SK-N-SH (cell line): ENCODE data around the gene RPP25. TPM values are rescaled to one million over a fixed set of nuclear protein-coding genes. Genes with fewer than 3 reads are reported as not detected.
A peak's percentile ranks its signal among the peaks of the same experiment; 100 is the strongest.

Experiments
- CTCF ChIA-PET: fragments of 300-600, 350-600 bp; formaldehyde crosslinking; extraction: SDS; loops from one replicate; lab custom pipeline; 2021; lab: Yijun Ruan, JAX
- POLR2A ChIA-PET: fragments of 350-600 bp; sonication (Branson Sonifier 250); formaldehyde crosslinking; extraction: SDS; loops from one replicate; lab custom pipeline; 2020; ENCODE audit warnings: antibody characterized with exemption, inconsistent platforms; lab: Yijun Ruan, JAX
- DNase-seq: peaks from one replicate; pipeline ENCODE4 v3.0.0; 2012
- H2AFZ ChIP-seq: fragments of 200-600 bp; sonication (generic); 2 replicates; pipeline ENCODE4 v1.8.1; 2016; ENCODE audit warnings: antibody characterized with exemption, mild to moderate bottlenecking, low read depth
- H3F3A ChIP-seq: fragments of 200-600 bp; sonication (generic); replicated peaks from 2 replicates; pipeline ENCODE3; 2016; ENCODE audit warnings: antibody characterized with exemption, mild to moderate bottlenecking; ENCODE audit not compliant: insufficient read depth
- H3K27ac ChIP-seq, 2 experiments: fragments of 200-500 bp in 1 of 2; fragments of 200-600 bp in 1 of 2; sonication (Bioruptor generic) in 1 of 2; sonication (generic), shearing (Covaris generic) in 1 of 2; 2 replicates each; pipeline versions ENCODE4 v1.5.1 to v1.6.1; 2014 to 2016; ENCODE audit warnings: low read depth in 2 of 2, inconsistent platforms in 1 of 2, low read length in 1 of 2, mild to moderate bottlenecking in 1 of 2, mixed read lengths in 1 of 2
- H3K27me3 ChIP-seq: fragments of 200-600 bp; sonication (generic), shearing (Covaris generic); 2 replicates; pipeline ENCODE4 v1.6.1; 2016; ENCODE audit warnings: mixed run types; ENCODE audit not compliant: insufficient read depth
- H3K36me3 ChIP-seq, 2 experiments: fragments of 200-500 bp in 1 of 2; fragments of 200-600 bp in 1 of 2; sonication (Bioruptor generic) in 1 of 2; sonication (generic) in 1 of 2; replicated peaks in 1 of 2; 2 replicates each; pipeline versions ENCODE3 to v1.5.1; 2014 to 2016; ENCODE audit warnings: low read length in 1 of 2, mild to moderate bottlenecking in 1 of 2; ENCODE audit not compliant: insufficient read depth in 2 of 2, control insufficient read depth in 1 of 2
- H3K4me1 ChIP-seq, 2 experiments: fragments of 200-500 bp in 1 of 2; fragments of 200-600 bp in 1 of 2; sonication (Bioruptor generic) in 1 of 2; sonication (generic), shearing (Covaris generic) in 1 of 2; 2 replicates each; pipeline versions ENCODE4 v1.5.1 to v1.6.1; 2014 to 2016; ENCODE audit warnings: low read depth in 1 of 2, low read length in 1 of 2, mixed run types in 1 of 2; ENCODE audit not compliant: insufficient read depth in 2 of 2, control insufficient read depth in 1 of 2
- H3K4me2 ChIP-seq: fragments of 200-600 bp; sonication (generic), shearing (Covaris generic); 2 replicates; pipeline ENCODE4 v1.6.1; 2017; ENCODE audit warnings: mixed run types
- H3K4me3 ChIP-seq, 2 experiments: fragments of 200-500 bp in 1 of 2; fragments of 200-600 bp in 1 of 2; sonication (Bioruptor generic) in 1 of 2; sonication (generic), shearing (Covaris generic) in 1 of 2; 2 replicates each; pipeline versions ENCODE4 v1.5.1 to v1.8.1; 2014 to 2016; ENCODE audit warnings: low read depth in 2 of 2, inconsistent platforms in 1 of 2, low read length in 1 of 2, mild to moderate bottlenecking in 1 of 2, mixed read lengths in 1 of 2, moderate library complexity in 1 of 2
- H3K79me2 ChIP-seq: fragments of 200-600 bp; sonication (generic); 2 replicates; pipeline ENCODE4 v1.8.1; 2017; ENCODE audit warnings: mild to moderate bottlenecking; ENCODE audit not compliant: insufficient read depth
- H3K9ac ChIP-seq: fragments of 200-600 bp; sonication (generic); 2 replicates; pipeline ENCODE4 v1.6.1; 2017; ENCODE audit warnings: mixed run types
- H3K9me2 ChIP-seq: fragments of 200-600 bp; sonication (generic); 2 replicates; pipeline ENCODE4 v1.6.1; 2017; ENCODE audit warnings: mixed run types
- H3K9me3 ChIP-seq: fragments of 200-600 bp; sonication (generic); 2 replicates; pipeline ENCODE4 v1.6.1; 2017; ENCODE audit warnings: mixed run types, mild to moderate bottlenecking, moderate library complexity
- H4K20me1 ChIP-seq: fragments of 200-600 bp; sonication (generic); 2 replicates; pipeline ENCODE4 v1.6.1; 2017; ENCODE audit warnings: mild to moderate bottlenecking, mixed run types; ENCODE audit not compliant: insufficient read depth
- EZH2phosphoT487 ChIP-seq: fragments of 200-600 bp; sonication (generic); IDR thresholded peaks from 2 replicates; pipeline ENCODE4 v1.6.1; 2017; ENCODE audit warnings: low read depth, mixed run types, mild to moderate bottlenecking, antibody characterized with exemption, moderate library complexity, borderline replicate concordance
- FOXJ3 ChIP-seq: sonication (generic); formaldehyde crosslinking; IDR thresholded peaks from 2 replicates; pipeline ENCODE4 v1.5.1; 2020; ENCODE audit warnings: mild to moderate bottlenecking, missing genetic modification reagents
- FOXM1 ChIP-seq: IDR thresholded peaks from 2 replicates; pipeline ENCODE4 v1.4.0; 2012; ENCODE audit warnings: low read depth, mild to moderate bottlenecking
- GABPA ChIP-seq: IDR thresholded peaks from 2 replicates; pipeline ENCODE4 v1.4.0; 2012; ENCODE audit warnings: low read depth, mild to moderate bottlenecking
- JUND ChIP-seq: IDR thresholded peaks from 2 replicates; pipeline ENCODE4 v1.4.0; 2012
- NRF1 ChIP-seq: IDR thresholded peaks from 2 replicates; pipeline ENCODE4 v1.6.1; 2012; ENCODE audit warnings: low read depth, mild to moderate bottlenecking, low read length
- REST ChIP-seq: IDR thresholded peaks from 2 replicates; pipeline ENCODE4 v1.6.1; 2012; ENCODE audit warnings: mild to moderate bottlenecking, low read depth, low read length, moderate library complexity
- RFX5 ChIP-seq: IDR thresholded peaks from 2 replicates; pipeline ENCODE4 v1.6.1; 2012; ENCODE audit warnings: mild to moderate bottlenecking, improper control_type of control experiment, low read length
- SIN3A ChIP-seq: IDR thresholded peaks from 2 replicates; pipeline ENCODE4 v1.6.1; 2012; ENCODE audit warnings: low read depth, mild to moderate bottlenecking, low read length, moderate library complexity, borderline replicate concordance
- SMC3 ChIP-seq: IDR thresholded peaks from 2 replicates; pipeline ENCODE4 v1.6.1; 2012; ENCODE audit warnings: low read depth, low read length, improper control_type of control experiment
- TCF12 ChIP-seq: IDR thresholded peaks from 2 replicates; pipeline ENCODE4 v1.4.0; 2012
- TEAD4 ChIP-seq: IDR thresholded peaks from 2 replicates; pipeline ENCODE4 v1.4.0; 2012; ENCODE audit warnings: mild to moderate bottlenecking, borderline replicate concordance; ENCODE audit not compliant: insufficient read depth
- USF1 ChIP-seq: IDR thresholded peaks from 2 replicates; pipeline ENCODE4 v1.4.0; 2012; ENCODE audit warnings: low read depth, borderline replicate concordance
- WGBS: methylation state at CpG from one replicate; pipeline ENCODE4 v1.1.6; 2017; ENCODE audit warnings: low lambda C conversion rate; 5-methylcytosine and 5-hydroxymethylcytosine counted together
- polyA plus RNA-seq, 3 experiments: library from polyadenylated mRNA; depleted of rRNA; stranded (reverse); fragments of >200 nt; gene quantifications; 2 replicates each; pipeline ENCODE4 v1.2.3, GENCODE V29; 2012
- small RNA-seq, 7 experiments: library from RNA; depleted of rRNA; stranded (forward); fragments of <200 nt; gene quantifications; one replicate each; pipeline ENCODE3, GENCODE V24; 2012

Gene RPP25
- polyA plus RNA-seq, 1 of the 3 experiments (the other 2 are of a cell fraction) = 1.7 TPM

- Histone ChIP-seq H3K4me1 (peaks cover 7 to 21% of the 10 kb centered on the region in 2 experiments; a peak in 3 of 4 replicates), H3K4me3 (peak overlapping the region; percentile 86 to 89), H3K27me3 (no peaks in the 10 kb centered on the region), H3K9me3 (no peaks in the 10 kb centered on the region), H3K36me3 (peaks cover 27 to 35% of the 10 kb centered on the region in 2 experiments), H3F3A (peaks cover 9% of the 10 kb centered on the region), H2AFZ (peak overlapping the region; percentile 88), H3K9ac (peak overlapping the region; percentile 88), H3K4me2 (peak overlapping the region; percentile 90), H3K9me2 (no peaks in the 10 kb centered on the region), H3K27ac (peak overlapping the region; percentile 58 to 84), H3K79me2 (peaks cover 28% of the 10 kb centered on the region), H4K20me1 (no peaks in the 10 kb centered on the region; the same call in 1 of the 2 replicates)
- ChIA-PET CTCF (interaction anchor here (0.7 to 2.5 kb wide), 11 partner anchors 9 to 299 kb away, joined by 3 to 22 read pairs (median 4); partner anchors contain the start of genes COX5A and CSK), POLR2A (interaction anchor here (1.0 to 3.0 kb wide), 10 partner anchors 9 to 135 kb away, joined by 4 to 17 read pairs (median 6); partner anchors contain the start of genes MPI, RPP25 and SCAMP5)
- TF ChIP-seq FOXJ3 (CRISPR knock-in tag) = no peak
- no peak for TF ChIP-seq TCF12
- TF ChIP-seq SMC3 = no peak
- TF ChIP-seq RFX5 = no peak
- TF ChIP-seq NRF1 = no peak
- no peak for TF ChIP-seq SIN3A
- TF ChIP-seq TEAD4 = no peak
- no peak for TF ChIP-seq REST
- TF ChIP-seq USF1 = no peak
- TF ChIP-seq FOXM1 = no peak
- TF ChIP-seq GABPA = no peak
- TF ChIP-seq EZH2phosphoT487 = no peak
- TF ChIP-seq JUND = no peak
- 2% methylated on average over 7 of the region's 20 CpGs for WGBS
- no peak for DNase-seq
These were observed 50.5 kb downstream of the RPP25 start for GRCh38 chr15:74906067-74906449.

Small RNA genes within 50 kb of the gene (small RNA-seq; reads per million reads assigned to genes)
- 0 reads per million in 7 experiments for gene RF00019

Other genes starting within 250 kb of the RPP25 start
- 0.07 and 0.15 TPM in 2 replicates for gene CYP1A1, start 231.2 kb downstream of the RPP25 start, polyA plus RNA-seq (2012; rRNA removed)
- gene CYP1A2, start 207.9 kb downstream of the RPP25 start, polyA plus RNA-seq (2012; rRNA removed) = not detected in 2 replicates
- 34.7 and 53.1 TPM in 2 replicates for gene CSK, start 174.7 kb downstream of the RPP25 start, polyA plus RNA-seq (2012; rRNA removed)
- gene LMAN1L, start 143.9 kb downstream of the RPP25 start, polyA plus RNA-seq (2012; rRNA removed) = 0.02 TPM in 1 of 2 replicates, not detected in the other
- not detected in 2 replicates for gene CPLX3, start 130.1 kb downstream of the RPP25 start, polyA plus RNA-seq (2012; rRNA removed)
- gene ULK3, start 113.6 kb downstream of the RPP25 start, polyA plus RNA-seq (2012; rRNA removed) = 41.3 and 55.3 TPM in 2 replicates
- 88.1 and 99.5 TPM in 2 replicates for gene SCAMP2, start 83.4 kb downstream of the RPP25 start, polyA plus RNA-seq (2012; rRNA removed)
- 58.2 and 63.5 TPM in 2 replicates for gene MPI, start 66.7 kb downstream of the RPP25 start, polyA plus RNA-seq (2012; rRNA removed)
- 53.0 and 90.2 TPM in 2 replicates for gene FAM219B, start 49.9 kb downstream of the RPP25 start, polyA plus RNA-seq (2012; rRNA removed)
- 112 and 158 TPM in 2 replicates for gene COX5A, start 18.7 kb downstream of the RPP25 start, polyA plus RNA-seq (2012; rRNA removed)
- 27.9 and 32.7 TPM in 2 replicates for gene SCAMP5, start 38.8 kb upstream of the RPP25 start, polyA plus RNA-seq (2012; rRNA removed)
- gene PPCDC, start 66.8 kb upstream of the RPP25 start, polyA plus RNA-seq (2012; rRNA removed) = 19.8 and 20.7 TPM in 2 replicates
- 1.6 and 2.5 TPM in 2 replicates for gene C15orf39, start 245.1 kb upstream of the RPP25 start, polyA plus RNA-seq (2012; rRNA removed)